ENCODE measurements around the gene CLCN5.

DNA sequence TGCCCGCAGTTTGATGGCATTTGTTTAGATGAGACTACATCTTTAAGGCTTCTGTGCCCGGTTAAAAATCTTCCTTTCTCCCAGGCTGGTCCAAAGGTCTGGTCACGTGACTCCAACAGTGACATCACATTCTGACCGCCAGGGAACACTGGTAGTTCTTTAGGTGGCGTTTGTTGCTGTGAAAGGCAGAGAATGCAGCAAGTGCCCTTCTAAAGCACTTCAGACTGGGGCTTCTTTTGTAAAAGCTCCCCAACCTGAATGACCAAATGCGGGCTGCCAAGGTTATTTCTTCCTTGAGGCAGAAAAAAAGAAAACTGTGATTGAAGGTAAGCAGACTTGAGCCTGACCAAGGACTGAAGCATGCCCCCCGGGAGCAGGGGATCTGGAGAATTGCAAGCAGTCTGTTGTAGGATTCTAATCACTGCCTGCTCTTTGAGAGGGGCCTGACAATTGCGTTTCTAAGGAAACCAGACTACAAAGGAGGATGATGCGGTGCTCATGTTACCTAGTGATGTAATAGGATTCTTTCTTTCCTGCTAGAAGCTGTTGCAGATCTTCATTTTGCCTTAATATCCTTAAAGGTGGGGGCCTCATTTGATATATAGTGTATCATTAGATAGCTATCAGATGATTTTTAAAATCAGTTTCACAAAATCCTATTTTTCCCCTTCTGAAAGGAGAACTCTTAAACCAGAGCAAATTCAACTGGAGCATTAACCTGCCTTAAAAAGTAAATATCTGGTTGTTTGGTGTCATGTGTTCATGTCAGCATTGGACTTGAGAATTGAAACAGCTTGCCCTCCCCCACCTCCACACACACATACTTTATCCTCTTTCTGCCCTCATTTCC lies 145.3 kb downstream of the CLCN5 start:
- no peak for TF ChIP-seq TCF4 (CRISPR knock-in tag; IDR thresholded peaks at IDR 0.05; ENCODE audit: borderline replicate concordance)
- no peak for TF ChIP-seq PATZ1 (CRISPR knock-in tag; IDR thresholded peaks at IDR 0.05; ENCODE audit: borderline replicate concordance)
- TF ChIP-seq CREB5 (CRISPR knock-in tag; IDR thresholded peaks at IDR 0.05; ENCODE audit: low read depth), result no peak
- TF ChIP-seq PPARA (CRISPR knock-in tag; IDR thresholded peaks at IDR 0.05; ENCODE audit: borderline replicate concordance), result no peak
- TF ChIP-seq ZC3H10 (CRISPR knock-in tag; IDR thresholded peaks at IDR 0.05), result no peak
- no peak for TF ChIP-seq SNAI2 (CRISPR knock-in tag; IDR thresholded peaks at IDR 0.05)
- no peak for TF ChIP-seq ZFP3 (CRISPR knock-in tag; IDR thresholded peaks at IDR 0.05)
- TF ChIP-seq ZNF8 (CRISPR knock-in tag; IDR thresholded peaks at IDR 0.05), result no peak
- no peak for TF ChIP-seq BACH2 (CRISPR knock-in tag; IDR thresholded peaks at IDR 0.05; ENCODE audit: borderline replicate concordance)
- TF ChIP-seq ESRRG (CRISPR knock-in tag; IDR thresholded peaks at IDR 0.05), result no peak
- TF ChIP-seq, protein P1, sequence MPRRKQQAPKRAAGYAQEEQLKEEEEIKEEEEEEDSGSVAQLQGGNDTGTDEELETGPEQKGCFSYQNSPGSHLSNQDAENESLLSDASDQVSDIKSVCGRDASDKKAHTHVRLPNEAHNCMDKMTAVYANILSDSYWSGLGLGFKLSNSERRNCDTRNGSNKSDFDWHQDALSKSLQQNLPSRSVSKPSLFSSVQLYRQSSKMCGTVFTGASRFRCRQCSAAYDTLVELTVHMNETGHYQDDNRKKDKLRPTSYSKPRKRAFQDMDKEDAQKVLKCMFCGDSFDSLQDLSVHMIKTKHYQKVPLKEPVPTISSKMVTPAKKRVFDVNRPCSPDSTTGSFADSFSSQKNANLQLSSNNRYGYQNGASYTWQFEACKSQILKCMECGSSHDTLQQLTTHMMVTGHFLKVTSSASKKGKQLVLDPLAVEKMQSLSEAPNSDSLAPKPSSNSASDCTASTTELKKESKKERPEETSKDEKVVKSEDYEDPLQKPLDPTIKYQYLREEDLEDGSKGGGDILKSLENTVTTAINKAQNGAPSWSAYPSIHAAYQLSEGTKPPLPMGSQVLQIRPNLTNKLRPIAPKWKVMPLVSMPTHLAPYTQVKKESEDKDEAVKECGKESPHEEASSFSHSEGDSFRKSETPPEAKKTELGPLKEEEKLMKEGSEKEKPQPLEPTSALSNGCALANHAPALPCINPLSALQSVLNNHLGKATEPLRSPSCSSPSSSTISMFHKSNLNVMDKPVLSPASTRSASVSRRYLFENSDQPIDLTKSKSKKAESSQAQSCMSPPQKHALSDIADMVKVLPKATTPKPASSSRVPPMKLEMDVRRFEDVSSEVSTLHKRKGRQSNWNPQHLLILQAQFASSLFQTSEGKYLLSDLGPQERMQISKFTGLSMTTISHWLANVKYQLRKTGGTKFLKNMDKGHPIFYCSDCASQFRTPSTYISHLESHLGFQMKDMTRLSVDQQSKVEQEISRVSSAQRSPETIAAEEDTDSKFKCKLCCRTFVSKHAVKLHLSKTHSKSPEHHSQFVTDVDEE (CRISPR knock-in tag; IDR thresholded peaks at IDR 0.05), result no peak
- TF ChIP-seq GLIS3 (CRISPR knock-in tag; IDR thresholded peaks at IDR 0.05), result no peak
- no peak for TF ChIP-seq ARNTL (CRISPR knock-in tag; IDR thresholded peaks at IDR 0.05; ENCODE audit: borderline replicate concordance, low read depth)
- TF ChIP-seq CSDC2 (CRISPR knock-in tag; IDR thresholded peaks at IDR 0.05), result no peak

All from SK-N-SH treated with all-trans-retinoic acid at 6 μM for 48 hours (cell line).